ENCODE results near the gene ABL1. TPM values are rescaled to one million over a fixed set of nuclear protein-coding genes. Genes with fewer than 3 reads are reported as not detected.

The ABL1 gene
- total and polyA plus RNA-seq, 2 of the 13 experiments (the other 11 are each of a cell fraction or from before 2014, with no cell fraction given), result 10.8 to 20.4 TPM

DNA sequence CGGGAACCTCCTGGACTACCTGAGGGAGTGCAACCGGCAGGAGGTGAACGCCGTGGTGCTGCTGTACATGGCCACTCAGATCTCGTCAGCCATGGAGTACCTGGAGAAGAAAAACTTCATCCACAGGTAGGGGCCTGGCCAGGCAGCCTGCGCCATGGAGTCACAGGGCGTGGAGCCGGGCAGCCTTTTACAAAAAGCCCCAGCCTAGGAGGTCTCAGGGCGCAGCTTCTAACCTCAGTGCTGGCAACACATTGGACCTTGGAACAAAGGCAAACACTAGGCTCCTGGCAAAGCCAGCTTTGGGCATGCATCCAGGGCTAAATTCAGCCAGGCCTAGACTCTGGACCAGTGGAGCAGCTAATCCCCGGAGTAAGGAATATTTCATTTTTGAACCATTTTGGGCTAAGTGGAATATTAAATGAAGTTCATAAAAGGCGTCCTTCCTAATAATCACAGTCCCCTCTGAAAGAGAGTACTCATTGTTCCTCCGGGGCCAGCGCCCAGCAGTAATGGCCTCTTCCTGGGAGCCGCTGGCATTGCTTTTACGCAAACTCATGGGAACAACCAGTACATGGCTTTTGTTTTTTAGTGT is 38.0 kb downstream of the ABL1 start (continued):
- TF ChIP-seq ZNF331 (CRISPR knock-in tag; IDR thresholded peaks at IDR 0.05) (peak; percentile 55; the same call in 1 of the 2 replicates), ZNF644 (CRISPR knock-in tag; IDR thresholded peaks at IDR 0.05; ENCODE audit: low read depth) (0 out of 2 replicates have a peak, but pooled peaks have one; percentile 49), ZNF792 (CRISPR knock-in tag; IDR thresholded peaks at IDR 0.05) (0 out of 2 replicates have a peak, but pooled peaks have one; percentile 38), NKX3-1 (CRISPR knock-in tag; IDR thresholded peaks at IDR 0.05) (0 out of 2 replicates have a peak, but pooled peaks have one; percentile 59), MTF2 (CRISPR knock-in tag; IDR thresholded peaks at IDR 0.05; ENCODE audit: borderline replicate concordance) (no peak), ARNTL (CRISPR knock-in tag; IDR thresholded peaks at IDR 0.05) (no peak), XRCC5 (optimal IDR thresholded peaks at IDR 0.05; ENCODE audit: low read length) (no peak), ZBTB7B (CRISPR knock-in tag; IDR thresholded peaks at IDR 0.05) (peak; percentile 52; the same call in 1 of the 2 replicates), NR2F6 (IDR thresholded peaks at IDR 0.05) (no peak), NR2F6 (CRISPR knock-in tag; IDR thresholded peaks at IDR 0.05) (peak; percentile 41; the same call in 1 of the 2 replicates), ZBTB40 (IDR thresholded peaks at IDR 0.05) (no peak), ZBTB40 (CRISPR knock-in tag; IDR thresholded peaks at IDR 0.05) (no peak), ZNF7 (CRISPR knock-in tag; IDR thresholded peaks at IDR 0.05) (peak; percentile 93), GABPB1 (CRISPR knock-in tag; IDR thresholded peaks at IDR 0.05) (no peak), STAG1 (CRISPR knock-in tag; IDR thresholded peaks at IDR 0.05) (peak; percentile 14; the same call in 1 of the 2 replicates), ZNF572 (CRISPR knock-in tag; IDR thresholded peaks at IDR 0.05) (no peak), IKZF1 (IDR thresholded peaks at IDR 0.05) (no peak)
- TF ChIP-seq, protein P1, sequence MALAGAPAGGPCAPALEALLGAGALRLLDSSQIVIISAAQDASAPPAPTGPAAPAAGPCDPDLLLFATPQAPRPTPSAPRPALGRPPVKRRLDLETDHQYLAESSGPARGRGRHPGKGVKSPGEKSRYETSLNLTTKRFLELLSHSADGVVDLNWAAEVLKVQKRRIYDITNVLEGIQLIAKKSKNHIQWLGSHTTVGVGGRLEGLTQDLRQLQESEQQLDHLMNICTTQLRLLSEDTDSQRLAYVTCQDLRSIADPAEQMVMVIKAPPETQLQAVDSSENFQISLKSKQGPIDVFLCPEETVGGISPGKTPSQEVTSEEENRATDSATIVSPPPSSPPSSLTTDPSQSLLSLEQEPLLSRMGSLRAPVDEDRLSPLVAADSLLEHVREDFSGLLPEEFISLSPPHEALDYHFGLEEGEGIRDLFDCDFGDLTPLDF (CRISPR knock-in tag; IDR thresholded peaks at IDR 0.05), result peak; percentile 61

Measured in HepG2 (cell line).